Measurements from ENCODE around the gene SLC25A22.

DNA sequence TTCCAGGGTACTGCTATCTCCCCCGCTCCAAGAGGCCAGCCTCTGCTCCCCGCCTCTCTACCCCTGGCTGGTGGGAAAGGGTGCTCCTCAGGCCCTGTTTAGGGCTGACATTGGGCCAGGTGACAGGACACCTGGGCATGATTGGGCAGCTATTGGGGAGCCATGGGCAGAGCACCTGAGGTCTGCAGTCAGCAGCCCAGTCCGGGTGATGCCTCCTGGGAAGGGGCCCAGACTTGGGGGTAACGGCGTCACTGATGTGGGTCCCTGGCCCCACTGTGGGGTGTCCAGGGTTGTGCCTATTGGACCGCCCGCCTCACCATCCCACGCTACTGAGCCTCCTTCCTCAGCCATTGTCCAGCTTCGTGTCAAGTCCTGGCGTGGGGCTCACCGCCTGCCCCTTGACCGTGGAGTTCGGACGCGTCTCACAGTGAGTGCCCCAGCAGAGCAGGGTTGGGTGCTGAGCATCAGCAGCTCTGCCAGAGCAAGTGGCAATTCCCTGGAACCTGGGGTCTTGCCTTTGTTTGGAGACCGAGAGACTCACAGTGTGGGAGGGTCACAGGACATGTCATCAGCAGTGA, 18.0 kb downstream of the SLC25A22 start:
- TF ChIP-seq, protein P1, sequence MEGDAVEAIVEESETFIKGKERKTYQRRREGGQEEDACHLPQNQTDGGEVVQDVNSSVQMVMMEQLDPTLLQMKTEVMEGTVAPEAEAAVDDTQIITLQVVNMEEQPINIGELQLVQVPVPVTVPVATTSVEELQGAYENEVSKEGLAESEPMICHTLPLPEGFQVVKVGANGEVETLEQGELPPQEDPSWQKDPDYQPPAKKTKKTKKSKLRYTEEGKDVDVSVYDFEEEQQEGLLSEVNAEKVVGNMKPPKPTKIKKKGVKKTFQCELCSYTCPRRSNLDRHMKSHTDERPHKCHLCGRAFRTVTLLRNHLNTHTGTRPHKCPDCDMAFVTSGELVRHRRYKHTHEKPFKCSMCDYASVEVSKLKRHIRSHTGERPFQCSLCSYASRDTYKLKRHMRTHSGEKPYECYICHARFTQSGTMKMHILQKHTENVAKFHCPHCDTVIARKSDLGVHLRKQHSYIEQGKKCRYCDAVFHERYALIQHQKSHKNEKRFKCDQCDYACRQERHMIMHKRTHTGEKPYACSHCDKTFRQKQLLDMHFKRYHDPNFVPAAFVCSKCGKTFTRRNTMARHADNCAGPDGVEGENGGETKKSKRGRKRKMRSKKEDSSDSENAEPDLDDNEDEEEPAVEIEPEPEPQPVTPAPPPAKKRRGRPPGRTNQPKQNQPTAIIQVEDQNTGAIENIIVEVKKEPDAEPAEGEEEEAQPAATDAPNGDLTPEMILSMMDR (conservative IDR thresholded peaks at IDR 0.05; ENCODE audit: low read depth, low read length) = no peak
- TF ChIP-seq EZH2phosphoT487 (IDR thresholded peaks at IDR 0.05; ENCODE audit: borderline replicate concordance, low read length) = no peak

All from PC-3 (cell line).